Spleen (tissue), 11 donors: ENCODE data around the gene RFPL4A. TPM values are rescaled to one million over a fixed set of nuclear protein-coding genes. Genes with fewer than 3 reads are reported as not detected.

Experiments used
- DNase-seq: peaks from one replicate; pipeline ENCODE4 v3.0.0-alpha.2; 2020
- H3K27ac ChIP-seq, 8 donors: fragments of 200-600 bp; sonication (generic) in 7 of 8; 1 replicate in 4 of 8; 2 replicates in 4 of 8; pipeline versions ENCODE4 v1.5.0 to v1.8.0; 2016 to 2021; ENCODE audit warnings: inconsistent platforms in 4 of 8, mild to moderate bottlenecking in 4 of 8, moderate library complexity in 1 of 8
- H3K27me3 ChIP-seq, 7 donors: fragments of 200-600 bp; sonication (generic) in 6 of 7; replicated peaks in 1 of 7; 1 replicate in 4 of 7; 2 replicates in 3 of 7; pipeline versions ENCODE4 v1.5.0 to v1.8.0; 2016 to 2021; ENCODE audit warnings: inconsistent platforms in 3 of 7, mild to moderate bottlenecking in 1 of 7
- H3K36me3 ChIP-seq, 6 donors: fragments of 200-600 bp; sonication (generic) in 5 of 6; 1 replicate in 4 of 6; 2 replicates in 2 of 6; pipeline versions ENCODE4 v1.5.0 to v1.8.0; 2016 to 2021; ENCODE audit warnings: inconsistent platforms in 2 of 6
- H3K4me1 ChIP-seq, 6 donors: fragments of 200-600 bp; sonication (generic) in 5 of 6; 1 replicate in 3 of 6; 2 replicates in 3 of 6; pipeline versions ENCODE4 v1.5.0 to v1.8.0; 2016 to 2021; ENCODE audit warnings: inconsistent platforms in 3 of 6
- H3K4me3 ChIP-seq, 8 donors: fragments of 200-600 bp; sonication (generic) in 7 of 8; 1 replicate in 4 of 8; 2 replicates in 4 of 8; pipeline versions ENCODE4 v1.5.0 to v1.8.0; 2016 to 2021; ENCODE audit warnings: inconsistent platforms in 4 of 8, mild to moderate bottlenecking in 4 of 8, moderate library complexity in 2 of 8
- H3K9me3 ChIP-seq, 8 donors: fragments of 200-600 bp; sonication (generic) in 7 of 8; 1 replicate in 4 of 8; 2 replicates in 4 of 8; pipeline versions ENCODE4 v1.5.0 to v1.8.0; 2016 to 2021; ENCODE audit warnings: inconsistent platforms in 4 of 8
- CTCF ChIP-seq, 11 experiments: fragments of 200-600 bp in 7 of 11; fragments of 450-650 bp in 4 of 11; sonication (generic) in 4 of 11; IDR thresholded peaks in 8 of 11; conservative IDR thresholded peaks in 3 of 11; 1 replicate in 7 of 11; 2 replicates in 4 of 11; pipeline versions ENCODE4 v1.4.0 to v1.8.0; 2016 to 2021; ENCODE audit warnings: antibody characterized with exemption in 11 of 11, inconsistent platforms in 4 of 11, mild to moderate bottlenecking in 1 of 11
- POLR2A ChIP-seq, 3 donors: fragments of 450-650 bp; IDR thresholded peaks; one replicate each; pipeline ENCODE4 v1.5.1; 2017; ENCODE audit warnings: antibody characterized with exemption in 3 of 3, mild to moderate bottlenecking in 1 of 3
- POLR2AphosphoS5 ChIP-seq, 3 donors: sonication (generic); formaldehyde crosslinking; IDR thresholded peaks; one replicate each; pipeline ENCODE4 v1.5.1; 2017; ENCODE audit warnings: antibody characterized with exemption in 3 of 3
- WGBS, 5 donors: extraction: QIAGEN DNeasy Blood & Tissue Kit in 3 of 5; methylation state at CpG; one replicate each; pipeline versions ENCODE4 v1.1.5 to v1.1.7; 2013 to 2018; 5-methylcytosine and 5-hydroxymethylcytosine counted together
- intact Hi-C: fragments of 100-400 bp; cut with DNase I; formaldehyde crosslinking; loops from one replicate; pipeline ENCODE4 v1.15.0; 2023; ENCODE audit warnings: low total_unique reads
- polyA plus RNA-seq, 3 donors: library from polyadenylated mRNA; stranded (reverse); fragments of 200-250 nt; gene quantifications; one replicate each; pipeline ENCODE4 v1.2.1, GENCODE V29; 2013
- total RNA-seq, 7 donors: library from RNA; depleted of rRNA in 3 of 7; stranded (reverse); fragments of >200 nt in 3 of 7; fragmentation: NEBNext Ultra II Directional in 4 of 7; extraction: Animal tissue kit (Norgen Biotek cat#: 25700) in 4 of 7; gene quantifications; one replicate each; pipeline versions ENCODE4 v1.1.0 to v1.2.1, GENCODE V29; 2016 to 2021
- donor health status: healthy with polysubstance abuse.
- donor health status: DM: no; HTN: no; CAD: no; lungs with moderate emphysema.
- donor health status: DM: no; HTN: no; CAD: no.
- donor health status: Bipolar disorder and iron deficiency.
- donor health status: healthy.
- donor health status: DM: no; HTN: no; CAD: no.
- donor health status: DM: yes; HTN: yes; CAD: no.

The RFPL4A gene
- total and polyA plus RNA-seq, 10 donors: not detected

GRCh38 chr19:55809381-55810058 lies 50.6 kb downstream of the RFPL4A start:
- intact Hi-C loops: no loop called here
- H3K4me3 ChIP-seq: peak overlapping the region in 1 of 8 donors; percentile 37
- peak; percentile 83 for DNase-seq
- 29 to 32% (median 30%) methylated on average over 20 of the region's 20 CpGs for WGBS, 5 donors
- peaks cover 0 to 8% (median 0%) of the 10 kb centered on the region in 6 donors for H3K4me1 ChIP-seq
- no peaks in the 10 kb centered on the region for H3K36me3 ChIP-seq
- H3K9me3 ChIP-seq: peaks cover 0 to 11% (median under 1%) of the 10 kb centered on the region in 8 donors
- H3K27me3 ChIP-seq: peaks cover 0 to 38% (median 0%) of the 10 kb centered on the region in 7 donors
- peak in 7 of 11 experiments; percentile 32 to 62 (median 54) for TF ChIP-seq CTCF (IDR thresholded peaks at IDR 0.05 in 8 of 11, conservative IDR thresholded peaks at IDR 0.05 in 3 of 11)
- TF ChIP-seq POLR2AphosphoS5 (IDR thresholded peaks at IDR 0.05): no peak
- H3K27ac ChIP-seq: no peak overlapping the region

DNA sequence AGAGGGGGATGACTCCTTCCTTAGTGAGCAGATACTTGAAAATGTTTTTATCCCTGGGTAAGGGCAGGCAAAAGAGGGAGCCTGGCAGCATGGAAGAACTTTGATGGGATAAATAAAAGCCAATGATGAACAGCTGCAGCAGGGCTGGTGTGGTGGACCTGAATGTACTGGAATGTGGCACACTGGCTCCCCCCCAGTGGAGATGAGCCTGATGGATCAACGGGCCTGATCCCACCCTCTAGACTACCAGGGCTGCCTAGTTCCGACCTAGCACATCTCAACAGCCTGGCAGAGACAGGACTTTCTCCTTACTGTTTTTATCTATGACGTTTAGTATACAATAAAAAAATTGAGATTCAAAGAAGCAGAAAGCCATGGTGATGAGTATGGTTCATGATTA lies 52.4 kb downstream of the RFPL4A start:
- Histone ChIP-seq H3K27me3 (peaks cover 0 to 42% (median 0%) of the 10 kb centered on the region in 7 donors), H3K4me1 (peaks cover 0 to 8% (median 0%) of the 10 kb centered on the region in 6 donors), H3K27ac (no peak overlapping the region), H3K9me3 (peaks cover 0 to 9% (median 0%) of the 10 kb centered on the region in 8 donors), H3K4me3 (no peak overlapping the region), H3K36me3 (no peaks in the 10 kb centered on the region)
- DNase-seq: no peak
- WGBS, 5 donors: 56 to 77% (median 71%) methylated on average over 3 of the region's 3 CpGs
- intact Hi-C loops: no loop called here
- TF ChIP-seq CTCF (IDR thresholded peaks at IDR 0.05 in 8 of 11, conservative IDR thresholded peaks at IDR 0.05 in 3 of 11) (no peak), POLR2A (IDR thresholded peaks at IDR 0.05) (no peak), POLR2AphosphoS5 (IDR thresholded peaks at IDR 0.05) (no peak)

GRCh38 chr19:55812449-55812848 lies 53.6 kb downstream of the RFPL4A start:
- no peak overlapping the region for H3K4me3 ChIP-seq
- H3K4me1 ChIP-seq: peaks cover 0 to 8% (median 0%) of the 10 kb centered on the region in 6 donors
- no peaks in the 10 kb centered on the region for H3K36me3 ChIP-seq
- 50 to 55% (median 53%) methylated on average over 7 of the region's 7 CpGs for WGBS, 5 donors
- intact Hi-C loops: no loop called here
- peaks cover 0 to 42% (median 0%) of the 10 kb centered on the region in 7 donors for H3K27me3 ChIP-seq
- TF ChIP-seq POLR2A (IDR thresholded peaks at IDR 0.05): no peak
- TF ChIP-seq POLR2AphosphoS5 (IDR thresholded peaks at IDR 0.05): no peak
- no peak for TF ChIP-seq CTCF (IDR thresholded peaks at IDR 0.05 in 8 of 11, conservative IDR thresholded peaks at IDR 0.05 in 3 of 11)
- H3K27ac ChIP-seq: no peak overlapping the region
- peaks cover 0 to 7% (median 0%) of the 10 kb centered on the region in 8 donors for H3K9me3 ChIP-seq
- DNase-seq: no peak

Other genes with a start within 250 kb of the RFPL4A start
- gene SBK2, start 222.0 kb upstream of the RFPL4A start, total RNA-seq: not detected
- not detected for gene SBK2, start 222.0 kb upstream of the RFPL4A start, polyA plus RNA-seq
- not detected for gene SBK3, start 213.6 kb upstream of the RFPL4A start, total RNA-seq
- not detected for gene SBK3, start 213.6 kb upstream of the RFPL4A start, polyA plus RNA-seq
- gene ZNF579, start 178.2 kb upstream of the RFPL4A start, total RNA-seq: 10 to 100 TPM in 2 of 7 donors, 1 to 10 TPM in 4, under 1 TPM in 1; 0.72 to 10.6 (median 6.5) TPM
- 1 to 10 TPM; 2.8 to 6.9 (median 3.4) TPM for gene ZNF579, start 178.2 kb upstream of the RFPL4A start, polyA plus RNA-seq
- gene FIZ1, start 159.6 kb upstream of the RFPL4A start, total RNA-seq: 10 to 100 TPM in 5 of 7 donors, 1 to 10 TPM in 2; 7.6 to 17.3 (median 11.4) TPM
- gene FIZ1, start 159.6 kb upstream of the RFPL4A start, polyA plus RNA-seq: 10 to 100 TPM in 1 of 3 donors, 1 to 10 TPM in 2; 5.1 to 11.5 (median 7.8) TPM
- gene ZNF524, start 158.8 kb upstream of the RFPL4A start, total RNA-seq: 10 to 100 TPM; 19.7 to 42.5 (median 23.9) TPM
- 10 to 100 TPM; 33.3 to 57.8 (median 39.2) TPM for gene ZNF524, start 158.8 kb upstream of the RFPL4A start, polyA plus RNA-seq
- 10 to 100 TPM; 12.2 to 23.3 (median 17.8) TPM for gene ZNF865, start 153.4 kb upstream of the RFPL4A start, total RNA-seq
- gene ZNF865, start 153.4 kb upstream of the RFPL4A start, polyA plus RNA-seq: 10 to 100 TPM in 1 of 3 donors, 1 to 10 TPM in 2; 4.8 to 10.4 (median 5.3) TPM
- gene ZNF784, start 134.5 kb upstream of the RFPL4A start, total RNA-seq: 1 to 10 TPM; 4.0 to 10.0 (median 7.1) TPM
- 1 to 10 TPM; 3.3 to 7.6 (median 5.6) TPM for gene ZNF784, start 134.5 kb upstream of the RFPL4A start, polyA plus RNA-seq
- gene ZNF580, start 118.1 kb upstream of the RFPL4A start, total RNA-seq: 10 to 100 TPM; 25.4 to 58.7 (median 31.7) TPM
- 10 to 100 TPM; 18.9 to 36.7 (median 33.3) TPM for gene ZNF580, start 118.1 kb upstream of the RFPL4A start, polyA plus RNA-seq
- gene ZNF581, start 115.4 kb upstream of the RFPL4A start, total RNA-seq: 10 to 100 TPM; 21.4 to 34.9 (median 27.2) TPM
- gene ZNF581, start 115.4 kb upstream of the RFPL4A start, polyA plus RNA-seq: 10 to 100 TPM; 39.8 to 46.5 (median 43.6) TPM
- 10 to 100 TPM; 11.9 to 23.4 (median 14.4) TPM for gene CCDC106, start 110.9 kb upstream of the RFPL4A start, total RNA-seq
- gene CCDC106, start 110.9 kb upstream of the RFPL4A start, polyA plus RNA-seq: 10 to 100 TPM; 26.7 to 40.1 (median 37.8) TPM
- 100 to 1,000 TPM; 109 to 218 (median 176) TPM for gene U2AF2, start 104.1 kb upstream of the RFPL4A start, total RNA-seq
- gene U2AF2, start 104.1 kb upstream of the RFPL4A start, polyA plus RNA-seq: 100 to 1,000 TPM in 1 of 3 donors, 10 to 100 TPM in 2; 67.2 to 190 (median 85.5) TPM
- gene EPN1, start 83.9 kb upstream of the RFPL4A start, total RNA-seq: 100 to 1,000 TPM; 100 to 166 (median 129) TPM
- 100 to 1,000 TPM in 1 of 3 donors, 10 to 100 TPM in 2; 36.8 to 115 (median 42.6) TPM for gene EPN1, start 83.9 kb upstream of the RFPL4A start, polyA plus RNA-seq
- not detected for gene NLRP9, start 20.7 kb upstream of the RFPL4A start, total RNA-seq
- gene NLRP9, start 20.7 kb upstream of the RFPL4A start, polyA plus RNA-seq: not detected
- not detected for gene RFPL4AL1, start 10.0 kb downstream of the RFPL4A start, total RNA-seq
- not detected for gene RFPL4AL1, start 10.0 kb downstream of the RFPL4A start, polyA plus RNA-seq
- gene NLRP11, start 72.9 kb downstream of the RFPL4A start, total RNA-seq: under 1 TPM in 2 of 7 donors, not detected in 5; 0.13 to 0.22 TPM
- gene NLRP11, start 72.9 kb downstream of the RFPL4A start, polyA plus RNA-seq: under 1 TPM in 2 of 3 donors, not detected in 1; 0.03 to 0.08 TPM
- under 1 TPM in 3 of 7 donors, not detected in 4; 0.07 to 0.46 (median 0.34) TPM for gene NLRP4, start 77.4 kb downstream of the RFPL4A start, total RNA-seq
- gene NLRP4, start 77.4 kb downstream of the RFPL4A start, polyA plus RNA-seq: 1 to 10 TPM in 1 of 3 donors, under 1 TPM in 1, not detected in 1; 0.04 to 1.1 TPM
- not detected for gene NLRP13, start 173.2 kb downstream of the RFPL4A start, total RNA-seq
- not detected for gene NLRP13, start 173.2 kb downstream of the RFPL4A start, polyA plus RNA-seq
- gene NLRP8, start 188.7 kb downstream of the RFPL4A start, total RNA-seq: not detected
- gene NLRP8, start 188.7 kb downstream of the RFPL4A start, polyA plus RNA-seq: not detected
- not detected for gene NLRP5, start 227.7 kb downstream of the RFPL4A start, total RNA-seq
- gene NLRP5, start 227.7 kb downstream of the RFPL4A start, polyA plus RNA-seq: not detected